GM18868 (cell line): ENCODE data around the gene NKAIN4.
"Not testable (repeated sequence)": the region's sequence is repeated elsewhere in the genome, so short reads cannot be mapped to it uniquely, and the experiment has no call there.

Experiments used
- ATAC-seq: cut with Tn5 transposase; IDR thresholded peaks from one replicate; pipeline ENCODE4 v1.9.1; 2021; ENCODE audit warnings: mild to moderate bottlenecking, moderate library complexity; ENCODE audit not compliant: unreplicated experiment

The NKAIN4 gene

DNA sequence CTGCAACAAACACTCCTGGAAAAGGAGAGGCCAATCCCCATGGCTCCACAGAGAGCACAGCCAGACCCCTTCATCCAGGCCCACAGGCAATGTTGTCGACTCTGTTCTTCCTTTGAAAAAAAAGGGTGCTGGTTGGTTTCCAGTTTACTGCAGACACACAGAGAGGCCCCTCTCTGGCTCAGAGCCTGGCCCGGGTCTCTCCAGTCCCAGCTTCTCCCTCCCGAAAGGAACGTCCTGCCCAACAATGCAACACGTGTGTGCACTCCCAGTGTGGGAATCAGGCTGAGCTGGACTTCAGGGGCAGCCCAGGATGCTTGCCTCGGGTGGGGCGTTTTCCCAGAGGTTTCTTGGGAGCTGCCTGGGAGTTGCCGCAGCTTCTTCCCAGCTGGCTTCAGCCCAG is 4.5 kb upstream of the NKAIN4 start:
- ATAC-seq, result no peak

DNA sequence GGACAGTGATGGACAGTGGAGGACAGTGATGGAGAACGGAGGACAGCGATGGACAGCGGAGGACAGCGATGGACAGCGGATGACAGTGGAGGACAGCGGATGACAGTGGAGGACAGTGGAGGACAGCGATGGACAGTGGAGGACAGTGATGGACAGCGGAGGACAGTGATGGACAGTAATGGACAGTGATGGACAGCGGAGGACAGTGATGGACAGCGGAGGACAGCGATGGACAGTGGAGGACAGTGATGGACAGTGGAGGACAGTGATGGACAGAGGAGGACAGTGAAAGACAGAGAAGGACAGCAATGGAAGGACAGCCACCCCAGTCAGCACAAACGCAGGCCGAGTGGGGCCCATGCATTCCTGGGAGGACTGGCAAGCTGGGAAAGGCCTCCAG is 3.4 kb upstream of the NKAIN4 start:
- ATAC-seq, result no peak

DNA sequence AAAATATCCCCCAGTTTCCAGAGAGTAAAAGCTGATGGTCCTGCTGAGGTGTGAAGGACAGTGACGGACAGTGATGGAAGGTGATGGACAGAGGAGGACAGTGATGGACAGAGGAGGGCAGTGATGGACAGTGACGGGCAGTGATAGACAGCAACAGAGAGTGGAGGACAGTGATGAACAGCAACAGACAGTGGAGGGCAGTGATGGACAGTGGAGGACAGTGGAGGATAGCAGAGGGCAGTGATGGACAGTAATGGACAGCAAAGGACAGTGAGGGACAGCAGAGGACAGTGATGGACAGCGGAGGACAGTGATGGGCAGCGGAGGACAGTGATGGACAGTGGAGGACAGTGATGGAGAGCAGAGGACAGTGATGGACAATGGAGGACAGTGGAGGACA is 2.7 kb upstream of the NKAIN4 start:
- ATAC-seq, result no peak

DNA sequence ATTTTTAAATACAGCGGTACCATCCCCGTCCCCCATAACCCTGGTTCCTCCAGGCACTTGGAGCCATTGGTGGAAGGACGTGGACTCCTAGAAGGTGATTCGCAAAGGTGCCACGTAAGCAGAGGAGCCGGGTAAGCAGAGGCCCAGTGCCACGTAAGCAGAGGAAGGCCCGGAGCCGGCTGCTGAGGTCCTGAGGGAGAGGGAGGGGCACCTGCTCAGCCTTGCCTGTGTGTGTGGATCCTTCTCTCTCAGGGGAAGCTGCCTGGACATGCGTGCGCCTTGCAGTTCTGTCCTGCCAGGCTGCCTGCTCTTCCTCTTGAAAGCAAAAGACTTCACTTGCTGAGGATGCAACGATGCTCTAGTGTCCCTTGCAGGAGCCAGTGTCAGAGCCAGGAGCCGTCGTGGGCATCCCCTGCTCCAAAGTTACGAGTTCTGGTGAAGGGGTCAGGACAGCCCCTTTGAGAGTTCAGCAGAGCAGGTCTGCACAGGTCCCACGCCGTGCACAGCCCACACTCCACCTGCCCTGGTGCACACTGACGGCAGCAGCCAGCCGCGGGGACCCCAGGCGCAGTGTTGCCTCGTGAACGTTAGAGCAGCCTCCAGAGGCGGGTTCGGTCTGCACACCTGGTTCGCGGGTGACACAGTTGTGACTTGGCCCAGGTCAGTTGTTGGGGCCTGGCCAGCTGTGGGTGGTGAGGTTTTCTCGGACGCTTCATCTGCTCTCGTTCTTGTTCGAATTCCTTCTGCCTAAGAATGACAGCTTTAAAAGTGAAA is 1.9 kb upstream of the NKAIN4 start:
- no peak for ATAC-seq

DNA sequence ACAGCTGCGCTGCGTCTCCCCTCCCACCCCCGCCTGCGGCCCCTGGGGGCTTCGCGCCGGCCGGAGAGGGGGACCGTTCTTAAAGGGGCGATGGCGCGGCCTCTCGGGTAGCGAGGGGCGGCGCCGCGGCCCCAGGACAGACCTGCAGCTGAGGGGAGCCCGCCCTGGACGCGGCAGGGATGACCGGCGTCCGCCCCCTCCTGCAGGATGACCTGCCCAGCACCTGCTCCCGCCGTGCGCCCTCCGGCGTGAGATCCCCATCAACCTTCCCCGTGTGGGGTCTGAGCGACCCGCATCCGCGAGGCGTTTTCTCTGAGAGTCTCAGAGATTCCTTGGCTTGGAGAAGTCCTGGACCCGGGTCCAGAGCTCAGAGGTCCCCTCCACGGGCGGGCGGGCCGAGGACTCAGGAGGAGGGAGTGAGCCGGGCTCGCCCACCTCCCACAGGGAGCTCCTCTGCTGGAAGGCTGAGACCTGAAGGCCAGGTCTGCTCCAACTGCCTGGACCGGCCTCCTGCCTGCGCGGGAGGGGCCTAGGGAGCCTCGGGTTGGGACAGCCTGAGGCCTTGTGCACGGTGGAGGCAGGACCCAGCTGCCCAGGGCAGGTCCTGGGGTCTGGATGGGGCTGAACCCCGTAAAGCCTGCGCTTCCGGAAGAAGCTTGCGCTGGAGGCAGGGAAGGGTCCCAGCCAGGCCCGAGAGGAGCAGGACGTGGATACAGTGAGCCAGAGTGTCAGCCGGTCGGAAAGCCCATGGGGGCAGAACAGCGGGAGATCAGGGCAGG is 532 bp upstream of the NKAIN4 start:
- no peak for ATAC-seq

DNA sequence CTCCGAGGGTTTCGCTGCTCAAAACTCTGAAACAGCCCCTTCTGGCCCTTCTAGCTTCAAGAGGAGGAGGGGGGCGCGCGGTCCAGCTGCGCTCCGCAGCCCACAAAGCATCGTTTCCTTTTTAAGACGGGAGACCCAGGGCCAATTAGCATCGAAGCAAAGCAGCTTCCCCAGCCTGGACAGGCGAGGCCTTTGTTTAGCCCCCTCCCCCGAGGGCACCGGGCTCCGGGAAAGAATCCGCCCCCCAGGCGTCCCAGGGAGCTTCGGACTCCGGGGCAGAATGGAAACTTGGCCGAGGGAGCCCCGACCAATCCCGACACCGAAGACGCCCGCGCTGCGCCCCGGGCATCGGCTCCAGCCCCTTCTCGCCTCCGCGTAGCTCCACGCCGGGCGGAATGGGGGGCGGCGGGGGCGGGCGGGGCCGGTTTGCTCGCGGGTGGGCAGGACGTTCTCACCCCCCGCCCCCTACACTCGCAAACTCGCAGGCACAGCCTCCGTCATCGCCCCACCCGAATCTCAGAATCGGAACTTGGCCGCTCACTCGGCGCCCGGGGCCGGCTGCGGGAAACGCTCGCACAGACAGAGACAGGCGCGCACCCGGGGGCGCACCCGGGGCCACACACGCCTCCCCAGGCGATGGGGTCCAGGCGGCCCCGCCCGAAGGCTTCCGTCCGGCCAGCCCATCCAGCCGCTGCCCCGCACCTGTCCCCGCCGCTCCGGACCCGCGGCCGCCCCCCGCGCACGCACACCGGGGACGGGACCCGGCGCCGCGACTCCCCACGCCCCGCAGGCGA is 628 bp downstream of the NKAIN4 start:
- no peak for ATAC-seq

DNA sequence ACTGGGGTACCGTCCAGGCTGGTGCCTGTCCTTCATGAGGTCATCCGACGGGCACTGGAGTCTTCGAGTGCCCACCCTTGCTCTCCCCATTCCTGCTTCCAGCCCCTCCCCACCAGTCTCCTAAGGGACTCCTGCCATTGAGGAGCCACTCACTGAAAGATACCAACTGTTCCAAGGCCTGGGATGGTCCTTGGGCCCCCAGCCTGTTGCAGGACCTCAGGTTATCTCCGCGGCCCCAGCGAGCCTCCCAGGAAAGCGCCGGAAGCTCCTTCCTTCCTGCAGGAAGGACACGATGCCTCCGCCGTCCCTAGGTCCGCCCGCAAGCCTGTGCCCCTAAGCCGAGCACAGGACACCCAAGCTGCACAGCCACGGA is 1.2 kb downstream of the NKAIN4 start:
- no peak for ATAC-seq

DNA sequence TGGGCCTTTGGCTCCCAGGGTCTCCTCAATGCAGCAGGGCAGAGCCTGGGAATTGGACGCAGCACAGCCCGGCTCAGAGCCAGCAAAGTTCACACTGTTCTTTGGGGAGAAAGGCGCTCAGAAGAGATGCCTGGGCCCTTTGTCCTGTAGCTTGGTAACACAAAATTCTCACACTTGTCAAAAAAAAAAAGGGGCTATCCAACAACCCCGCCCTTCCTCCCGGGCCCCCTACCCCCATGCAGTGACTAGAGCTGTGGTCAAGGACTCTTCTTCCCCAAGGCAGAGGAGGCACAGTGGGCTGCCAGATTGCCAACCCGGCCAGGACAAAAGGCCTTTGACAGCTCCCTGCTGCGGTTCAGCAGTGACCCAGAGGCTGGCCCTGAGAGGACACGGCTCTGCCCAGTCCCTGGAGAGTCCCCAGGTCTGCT is 2.0 kb downstream of the NKAIN4 start:
- ATAC-seq, result no peak

DNA sequence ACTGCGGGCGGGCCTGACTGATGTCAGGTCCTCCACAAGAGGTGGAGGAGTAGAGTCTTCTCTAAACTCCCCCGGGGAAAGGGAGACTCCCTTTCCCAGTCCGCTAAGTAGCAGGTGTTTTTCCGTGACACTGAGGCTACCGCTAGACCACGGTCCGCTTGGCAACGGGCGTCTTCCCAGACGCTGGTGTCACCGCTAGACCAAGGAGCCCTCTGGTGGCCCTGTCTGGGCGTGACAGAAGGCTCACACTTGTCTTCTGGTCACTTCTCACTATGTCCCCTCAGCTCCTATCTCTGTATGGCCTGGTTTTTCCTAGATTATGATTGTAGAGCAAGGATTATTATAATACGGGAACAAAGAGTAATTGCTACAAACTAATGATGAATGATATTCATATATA is 2.9 kb downstream of the NKAIN4 start:
- not testable (repeated sequence) for ATAC-seq

DNA sequence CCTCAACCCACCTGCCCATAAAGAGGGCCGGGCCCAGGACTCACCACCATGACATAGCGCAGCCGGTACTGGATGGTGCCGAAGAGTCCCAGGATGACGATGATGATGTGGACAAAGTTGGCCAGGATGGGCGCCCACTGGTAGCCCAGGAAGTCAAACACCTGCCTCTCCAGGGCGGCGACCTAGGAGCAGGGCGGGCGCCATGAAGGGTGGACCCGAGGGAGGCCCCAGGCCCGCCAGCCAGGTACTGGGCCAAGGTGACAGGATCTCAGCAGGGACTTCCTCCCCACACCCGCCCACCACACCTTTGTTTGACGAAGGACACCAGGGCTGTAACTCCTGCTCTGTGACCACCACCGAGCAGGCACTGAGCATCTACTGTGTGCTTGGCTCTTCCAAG is 4.4 kb downstream of the NKAIN4 start:
- ATAC-seq, result no peak

DNA sequence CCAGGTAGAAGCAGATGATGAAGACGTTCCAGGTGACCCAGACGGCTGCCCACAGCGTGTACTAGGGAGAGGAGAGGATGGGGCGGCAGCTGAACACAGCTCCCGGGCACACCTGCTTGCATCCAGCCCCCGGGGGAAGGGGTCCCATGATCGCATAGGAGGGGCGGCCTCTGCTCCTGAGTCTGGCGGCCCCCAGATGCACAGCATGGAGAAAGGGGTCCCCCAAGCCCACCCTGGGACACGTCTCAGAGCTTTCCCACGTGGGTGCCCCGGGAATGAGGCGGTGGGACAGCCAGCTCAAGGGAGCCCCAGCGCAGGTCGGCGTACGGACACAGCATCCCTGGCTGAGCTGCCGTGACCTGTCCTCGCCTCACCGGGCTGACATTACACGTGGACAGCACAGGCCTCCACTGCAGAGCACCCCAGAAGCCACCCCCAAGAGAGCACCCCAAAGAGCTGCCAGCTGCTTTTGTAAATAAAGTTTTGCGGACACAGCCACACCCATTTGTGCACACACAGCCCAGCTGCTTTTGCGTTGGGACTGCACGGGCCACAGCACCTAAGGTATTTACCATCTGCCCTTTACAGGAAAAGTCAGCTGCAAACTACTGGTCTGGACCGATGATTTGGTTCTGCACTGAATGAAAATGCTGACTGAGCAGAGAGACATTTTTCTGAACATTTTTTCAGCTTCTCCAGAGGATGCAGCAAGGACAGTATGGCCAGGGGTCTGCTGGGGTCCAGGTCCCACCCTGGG is 5.2 kb downstream of the NKAIN4 start:
- ATAC-seq, result no peak

DNA sequence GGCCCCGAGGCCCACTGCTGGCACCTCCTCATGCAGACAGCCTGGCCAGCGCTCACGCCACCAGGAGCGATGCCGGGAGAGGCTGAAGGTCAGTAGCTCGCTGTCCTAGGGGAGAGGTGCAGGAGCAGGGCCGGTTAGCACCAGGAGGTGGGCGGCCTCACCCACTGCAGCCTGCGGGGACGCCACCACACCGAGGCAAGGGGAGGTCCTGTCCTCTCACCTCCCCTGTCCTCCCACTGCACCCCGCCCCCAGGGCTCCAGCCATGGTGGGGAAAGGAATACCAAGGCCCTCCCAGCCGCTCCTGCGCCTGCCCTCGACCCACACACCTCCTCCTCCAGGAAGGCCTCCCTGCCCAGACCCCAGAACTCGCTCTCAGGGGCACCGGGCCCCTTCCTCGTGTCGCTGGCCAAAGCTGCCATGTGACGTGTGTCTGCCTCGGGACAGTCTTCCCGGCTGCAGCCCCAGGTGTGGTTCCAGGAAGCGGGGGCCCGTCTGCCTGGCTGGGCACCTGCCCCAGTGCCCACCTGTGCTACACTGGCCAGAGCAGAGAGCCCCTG is 6.5 kb downstream of the NKAIN4 start:
- ATAC-seq, result no peak

DNA sequence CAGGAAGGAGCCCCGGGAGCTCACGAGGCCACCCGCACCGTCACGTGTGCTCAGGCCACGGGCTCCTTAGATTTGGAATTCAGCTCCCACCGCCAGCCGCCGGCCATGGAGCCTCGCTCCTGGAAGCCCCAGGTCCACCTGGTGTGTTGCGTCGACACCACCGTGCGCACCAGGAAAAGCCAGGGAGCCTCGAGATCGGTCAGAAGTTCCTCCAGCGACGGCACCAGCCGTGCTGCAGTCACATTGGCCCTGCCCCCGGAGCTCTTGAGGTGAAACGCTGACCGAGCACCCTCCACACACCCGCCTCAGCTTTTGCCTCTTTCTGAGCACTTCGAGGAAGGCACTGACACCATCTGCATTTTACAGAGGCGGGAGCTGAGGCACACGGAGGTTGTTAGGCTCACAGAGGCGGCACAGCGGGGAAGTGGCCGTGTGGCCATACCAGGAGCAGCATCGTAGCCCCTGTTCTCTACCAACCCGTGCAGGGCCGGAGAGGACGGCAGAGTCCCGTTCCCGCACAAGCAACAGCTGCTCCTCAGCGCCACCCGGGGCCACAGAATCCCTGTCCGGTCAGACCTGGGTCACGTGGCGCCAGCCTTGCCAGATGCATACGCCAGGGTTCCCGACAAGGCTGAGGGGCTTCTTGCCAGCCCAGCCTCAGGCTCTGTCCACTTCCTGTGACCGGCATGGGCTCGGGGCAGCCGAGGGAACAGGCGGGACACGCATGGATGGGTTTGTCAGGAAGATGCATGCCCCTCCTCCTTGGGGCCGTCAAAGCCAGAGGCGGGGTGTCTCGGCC is 7.6 kb downstream of the NKAIN4 start:
- no peak for ATAC-seq

DNA sequence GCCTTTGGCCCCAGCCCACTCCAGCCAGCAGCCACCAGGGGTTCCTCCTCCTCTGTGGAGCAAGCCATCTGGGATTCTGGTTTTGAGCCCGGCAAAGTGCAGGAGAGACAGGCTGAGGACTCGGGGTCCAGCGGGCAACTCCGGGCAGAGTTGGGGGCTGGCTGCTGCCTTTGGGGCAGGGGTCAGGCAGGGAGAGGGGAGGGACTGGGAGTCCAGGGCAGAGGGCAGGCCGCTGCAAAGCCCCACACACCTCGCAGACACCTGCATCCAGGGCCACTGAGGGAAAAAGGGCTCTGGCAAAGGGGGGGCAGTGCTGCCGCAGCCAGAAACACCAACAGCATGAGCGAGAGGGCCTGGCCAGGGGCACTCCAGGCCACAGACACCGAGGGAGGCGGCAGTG is 9.8 kb downstream of the NKAIN4 start:
- ATAC-seq, result no peak

DNA sequence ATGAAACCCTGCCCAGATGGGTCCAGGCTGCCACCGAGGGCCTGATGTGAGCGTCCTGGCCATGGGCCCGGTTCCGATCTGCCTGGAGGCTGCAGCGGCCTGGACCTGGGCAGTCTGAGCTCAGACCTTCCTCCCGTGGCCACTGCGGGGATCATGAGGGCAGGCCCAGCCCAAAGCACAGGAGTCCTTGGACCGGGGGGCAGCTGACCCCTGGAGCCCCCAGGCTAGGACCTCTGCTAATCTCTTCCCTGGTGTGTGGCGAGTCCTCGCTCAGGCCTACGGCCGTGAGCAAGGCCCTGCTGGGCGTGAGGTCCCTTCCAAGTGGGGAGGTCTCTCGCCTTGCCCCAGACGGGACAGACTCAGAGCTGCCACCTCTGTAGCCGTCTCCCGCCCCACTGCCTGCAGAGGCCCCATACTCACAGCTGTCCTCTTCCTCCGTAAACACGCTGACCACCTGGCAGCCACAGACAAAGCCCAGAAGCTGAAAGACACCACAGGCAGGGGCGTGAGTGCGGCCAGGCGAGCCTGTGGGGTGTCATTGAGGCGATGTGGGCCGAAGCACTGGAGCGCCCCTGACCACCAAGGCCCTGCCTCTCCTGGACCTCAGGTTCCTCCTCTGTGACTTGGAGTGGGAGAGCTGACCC is 10.5 kb downstream of the NKAIN4 start:
- ATAC-seq, result no peak

DNA sequence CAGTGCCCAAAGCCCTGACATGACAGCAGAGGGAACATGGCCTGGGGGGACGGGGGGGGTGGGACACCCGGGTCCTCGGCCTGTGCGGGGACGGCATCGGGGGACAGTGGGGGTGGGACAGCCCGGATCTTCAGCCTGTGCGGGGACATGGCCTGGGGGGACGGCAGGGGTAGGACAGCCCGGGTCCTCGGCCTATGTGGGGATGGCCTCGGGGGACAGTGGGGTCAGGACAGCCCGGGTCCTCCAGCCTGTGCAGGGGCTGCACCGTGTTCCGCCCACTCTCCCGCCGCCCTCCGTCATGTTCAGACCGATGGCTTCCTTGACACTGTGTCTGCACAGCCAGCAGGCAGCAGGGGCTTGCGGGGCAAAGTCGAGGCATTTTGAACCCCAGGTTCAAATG is 11.5 kb downstream of the NKAIN4 start:
- no peak for ATAC-seq

DNA sequence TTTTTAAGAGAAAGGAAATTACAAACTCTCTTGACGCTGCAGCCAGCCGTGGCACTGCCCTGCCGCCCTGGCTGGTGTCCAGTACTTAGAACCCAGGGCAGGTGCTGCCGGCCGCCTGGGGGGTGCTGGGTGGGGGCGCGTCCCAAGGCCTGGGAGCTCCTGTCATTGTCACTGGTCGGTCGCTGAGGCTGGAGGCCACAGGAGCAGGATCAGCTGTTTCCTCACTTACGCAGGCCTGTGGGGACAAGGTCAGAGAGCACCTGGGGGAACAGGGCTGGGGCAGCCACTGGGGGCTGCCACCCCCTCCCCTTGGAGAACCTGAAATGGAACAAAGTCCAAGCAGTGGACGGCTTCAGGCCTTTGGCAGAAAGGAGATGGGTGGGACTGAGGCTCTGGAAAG is 13.0 kb downstream of the NKAIN4 start:
- ATAC-seq, result no peak

DNA sequence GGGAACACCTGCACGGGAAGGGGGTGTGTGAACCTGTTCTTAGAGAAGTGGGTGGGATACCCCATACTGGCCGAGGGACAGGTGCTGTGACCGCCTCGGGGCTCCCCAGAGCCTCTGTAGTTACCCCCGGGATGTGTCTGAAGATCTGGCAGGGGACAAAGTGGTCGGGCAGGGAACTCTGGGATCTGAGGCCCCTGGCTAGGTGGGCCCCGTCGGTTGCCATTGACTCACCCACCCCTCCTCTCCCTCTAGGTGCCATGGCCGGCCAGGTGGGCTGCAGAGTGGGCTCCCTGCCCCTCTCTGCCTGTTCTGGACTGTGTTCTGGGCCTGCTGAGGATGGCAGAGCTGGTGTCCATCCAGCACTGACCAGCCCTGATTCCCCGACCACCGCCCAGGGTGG is 14.3 kb downstream of the NKAIN4 start:
- ATAC-seq, result no peak

DNA sequence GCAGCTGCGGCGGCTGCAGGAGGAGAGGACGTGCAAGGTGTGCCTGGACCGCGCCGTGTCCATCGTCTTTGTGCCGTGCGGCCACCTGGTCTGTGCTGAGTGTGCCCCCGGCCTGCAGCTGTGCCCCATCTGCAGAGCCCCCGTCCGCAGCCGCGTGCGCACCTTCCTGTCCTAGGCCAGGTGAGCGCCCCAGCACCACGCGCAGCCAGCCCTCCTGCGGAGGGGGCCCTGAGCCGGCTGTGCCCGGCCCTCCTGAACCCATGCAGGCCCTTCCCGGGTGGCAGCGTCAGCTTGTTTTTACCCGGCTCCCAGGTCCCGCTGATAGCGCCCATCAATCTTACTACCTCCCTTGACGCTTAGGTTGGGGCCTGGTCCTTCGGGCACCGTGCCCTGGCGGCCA is 14.8 kb downstream of the NKAIN4 start:
- ATAC-seq, result no peak
